Suppressor macrophage treated with lipopolysaccharide for 4 hours (primary cell): ENCODE measurements around the gene RPS18.

ENCODE experiments used
- DNase-seq: peaks from one replicate; pipeline ENCODE4 v3.0.0-alpha.2; 2020

Gene RPS18

DNA sequence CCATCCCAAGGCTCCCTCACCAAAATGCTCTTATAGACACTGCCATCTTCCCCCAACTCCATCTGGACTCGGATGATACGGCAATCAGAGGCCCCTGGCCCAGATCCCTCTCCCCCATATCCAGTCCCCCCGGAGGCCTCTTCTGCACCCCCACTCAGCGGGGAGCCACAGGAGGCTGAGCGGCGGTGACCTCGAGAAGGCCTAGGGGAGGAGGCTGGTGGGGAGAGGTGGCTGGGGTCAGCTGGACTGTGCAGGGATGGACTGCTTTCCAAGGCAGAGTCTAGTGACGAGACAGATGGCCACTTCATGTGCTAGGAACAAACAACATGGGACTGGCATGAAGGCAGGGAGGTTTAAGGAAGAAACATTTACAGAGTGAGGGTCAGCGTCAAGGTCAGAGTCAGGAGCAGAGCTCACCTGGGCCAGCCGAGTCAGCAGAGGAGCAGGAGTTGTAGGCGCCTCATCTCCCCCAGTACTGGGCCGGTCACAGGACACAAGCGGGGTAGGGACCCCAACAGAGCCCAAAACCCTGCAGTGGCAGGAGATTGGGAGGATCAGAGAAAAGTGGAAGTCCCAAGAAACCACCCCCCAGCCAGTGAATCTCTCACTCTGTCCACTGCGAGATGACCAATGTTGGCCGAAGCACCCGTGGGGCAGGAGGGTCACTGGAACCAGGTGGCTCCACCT is 21.3 kb downstream of the RPS18 start:
- DNase-seq = no peak

DNA sequence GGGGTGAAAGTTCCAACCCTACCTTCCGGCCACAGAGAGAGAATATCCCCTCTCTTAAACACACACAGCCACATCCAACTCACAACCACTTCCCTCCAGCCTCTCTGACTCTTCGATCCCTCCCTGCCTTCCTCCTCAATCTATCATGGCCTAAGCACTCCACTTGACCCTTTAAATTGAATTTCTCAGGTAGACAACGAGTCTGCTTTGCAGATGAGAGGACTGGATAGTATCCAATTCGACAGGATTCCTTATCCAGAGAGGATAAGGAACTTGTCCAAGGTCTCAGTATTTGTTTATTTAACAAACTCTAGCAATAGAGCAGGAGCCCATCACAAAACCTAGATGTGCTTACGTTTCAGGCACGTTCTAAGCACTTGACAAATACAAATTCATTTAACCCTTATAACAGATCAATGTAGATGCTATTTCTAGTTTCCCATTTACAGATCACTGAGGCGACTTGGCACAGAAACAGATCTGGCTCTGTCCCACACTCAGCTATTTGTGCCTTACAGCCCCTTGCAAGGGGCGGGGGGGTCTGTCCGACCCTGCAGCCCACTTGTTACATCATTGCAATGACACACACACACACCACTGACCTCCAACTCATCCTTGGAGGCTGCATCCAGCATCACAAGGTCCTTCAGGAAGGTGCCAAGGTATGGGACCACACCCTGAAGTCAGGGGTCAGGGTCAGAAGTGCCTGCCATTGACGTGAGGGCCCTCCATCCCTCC is 22.4 kb downstream of the RPS18 start:
- no peak for DNase-seq

DNA sequence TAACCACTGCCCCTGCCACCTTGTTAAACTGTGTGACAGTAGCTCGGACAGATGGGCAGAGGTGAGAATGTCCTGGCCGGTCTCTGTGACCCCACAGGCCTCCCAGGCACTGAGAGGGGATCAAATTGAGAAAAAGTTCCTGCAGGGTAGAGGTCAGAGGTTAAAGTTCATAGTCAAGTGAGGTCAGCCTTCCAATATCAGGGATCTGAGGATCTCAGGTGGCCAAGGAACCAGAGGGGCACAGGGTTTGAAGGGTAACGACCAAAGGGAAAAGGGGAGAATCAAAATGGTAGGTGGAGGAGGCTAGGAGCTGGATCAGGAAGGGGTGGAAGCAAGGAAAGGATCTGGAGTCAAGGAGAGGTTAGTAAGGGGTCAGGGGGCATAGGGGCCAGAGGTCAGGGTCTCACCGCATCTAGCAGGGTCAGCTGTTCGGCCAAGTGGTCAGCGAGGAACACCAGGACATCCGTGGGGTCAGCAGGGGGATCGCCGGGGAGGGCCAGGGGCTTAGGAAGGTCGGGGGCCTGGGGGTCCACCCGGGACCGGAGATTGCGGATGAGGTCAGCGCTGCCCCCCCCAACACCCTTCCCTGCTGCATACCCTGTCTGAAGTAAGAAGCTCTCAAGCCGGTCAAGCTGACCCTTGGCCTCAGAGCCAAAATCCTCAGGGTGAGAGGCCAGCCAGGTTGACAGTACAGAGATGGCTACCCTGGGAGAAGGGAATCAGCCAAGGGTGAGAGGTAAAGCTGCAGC is 23.9 kb downstream of the RPS18 start:
- DNase-seq = no peak

DNA sequence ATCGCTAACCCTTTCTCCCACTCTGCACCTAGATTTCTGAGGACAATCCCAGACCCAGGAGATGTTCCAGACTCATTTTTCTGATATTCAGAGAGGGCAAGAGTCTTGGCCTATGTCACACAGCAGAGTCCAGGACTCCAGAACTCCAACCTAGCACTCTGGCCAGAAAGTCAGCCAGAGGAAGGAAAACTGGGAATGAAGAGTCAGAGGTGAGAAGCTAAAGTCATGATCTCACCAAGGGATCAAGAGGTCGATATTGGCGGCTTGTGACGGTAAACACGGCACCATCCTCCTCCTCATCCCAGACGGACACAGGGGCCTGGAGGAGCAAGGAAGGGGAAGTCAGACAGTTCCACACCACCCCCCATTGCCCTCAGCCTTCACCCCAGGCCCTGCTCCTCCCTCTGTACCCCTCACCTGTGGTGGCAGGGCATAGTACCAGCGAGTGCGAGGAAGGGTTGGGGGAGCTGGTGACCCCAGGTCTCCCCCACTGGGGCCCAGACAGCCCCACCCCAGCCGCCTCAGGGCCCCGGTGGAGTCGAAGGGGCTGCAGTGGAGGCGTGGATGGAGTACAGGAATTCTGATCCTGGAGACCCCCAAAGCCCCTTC is 25.0 kb downstream of the RPS18 start:
- DNase-seq = no peak

DNA sequence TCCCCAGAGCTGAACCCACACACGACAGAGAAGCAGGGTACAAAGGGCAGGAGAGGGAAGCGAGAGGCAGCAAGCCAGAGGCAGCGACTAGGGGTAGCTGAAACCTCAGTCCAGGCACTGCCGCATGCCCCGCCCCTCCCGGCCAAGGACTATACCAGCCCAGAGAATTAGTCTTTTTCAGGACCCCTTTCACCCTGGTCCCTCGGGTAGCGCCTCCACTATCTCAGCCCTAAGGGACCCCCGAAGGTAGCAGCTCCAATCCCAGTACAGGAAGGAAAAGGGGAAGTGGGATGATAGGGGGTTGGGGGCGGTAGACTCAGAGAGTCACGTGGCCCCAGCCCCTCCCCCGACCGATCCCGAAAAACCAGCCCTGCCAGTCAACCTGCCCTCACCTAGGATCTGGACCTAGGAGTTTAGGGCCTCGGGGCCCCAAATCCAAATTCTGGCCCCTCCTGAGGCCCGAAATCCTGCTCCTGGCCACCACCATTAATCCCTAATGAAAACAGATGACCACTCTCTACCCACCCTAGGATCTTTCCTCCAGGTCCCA is 25.6 kb downstream of the RPS18 start:
- peak; percentile 28 for DNase-seq

DNA sequence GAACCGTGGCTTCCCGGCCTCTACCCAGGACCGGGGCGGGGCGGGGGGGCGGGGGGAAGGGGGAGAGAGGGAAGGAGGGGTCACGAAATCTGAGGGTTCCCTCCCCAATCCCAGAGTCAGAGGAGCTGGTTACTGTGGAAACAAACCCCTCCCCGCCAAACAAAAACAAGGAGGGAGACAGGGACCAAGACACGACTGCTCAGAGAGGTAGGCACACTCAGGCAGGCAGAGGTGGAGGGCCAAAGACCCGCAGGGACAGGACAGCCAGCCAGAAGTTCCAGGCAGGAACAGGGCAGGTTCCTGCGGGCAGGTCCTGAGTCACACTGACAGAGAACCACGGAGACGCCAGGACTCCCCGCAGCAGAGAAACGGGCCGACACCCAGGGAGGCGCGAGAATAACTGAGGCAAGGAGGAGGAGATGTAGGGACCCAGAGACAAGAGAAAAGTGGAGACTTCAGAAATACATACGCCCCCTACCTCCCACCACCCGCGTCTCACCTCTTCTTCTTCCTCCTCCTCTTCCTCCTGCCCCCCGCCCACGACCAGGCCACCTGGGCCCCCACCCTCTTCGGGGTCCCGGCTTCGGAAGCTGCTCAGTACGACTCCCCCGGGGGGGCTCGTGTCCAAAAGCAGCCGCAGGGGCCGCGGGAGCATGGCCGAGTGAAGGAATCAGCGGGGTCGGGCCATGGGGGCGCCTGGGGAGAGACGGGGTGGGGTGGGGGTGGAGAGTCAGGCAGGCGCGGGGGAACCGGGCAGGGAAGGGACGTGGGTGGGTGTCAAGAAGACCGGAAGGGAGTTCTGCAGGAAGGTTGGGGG is 26.3 kb downstream of the RPS18 start:
- peak; percentile 61 for DNase-seq

DNA sequence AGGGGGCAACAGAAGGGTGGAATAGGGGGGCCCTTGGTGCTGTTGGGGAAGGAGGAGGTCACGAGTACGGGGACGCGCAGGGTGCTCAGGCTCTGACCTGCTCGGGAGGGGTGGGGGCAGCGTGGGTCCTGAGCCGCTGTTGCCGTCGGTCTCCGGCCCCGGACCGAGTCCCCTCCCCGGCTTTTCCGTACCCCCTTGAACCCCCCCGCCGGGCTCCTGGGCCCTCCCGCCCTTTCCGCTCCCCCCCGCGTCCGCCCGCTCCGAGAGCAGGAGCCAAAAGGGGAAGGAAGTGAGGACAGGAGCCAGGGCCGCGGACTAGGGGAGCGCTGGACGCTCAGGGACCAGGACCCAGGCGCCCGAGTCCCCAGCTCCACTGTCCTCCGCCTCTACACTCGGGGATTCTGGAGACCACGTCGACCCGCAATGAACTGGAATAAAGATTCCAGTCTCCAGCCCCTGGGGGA is 26.9 kb downstream of the RPS18 start, which contains the start of gene RGL2:
Gene RGL2, minus strand, starts transcription at position 170 of the 464 bp plus-strand sequence. CDS start 332 bp downstream, outside the sequence.
- DNase-seq = peak; percentile 58

DNA sequence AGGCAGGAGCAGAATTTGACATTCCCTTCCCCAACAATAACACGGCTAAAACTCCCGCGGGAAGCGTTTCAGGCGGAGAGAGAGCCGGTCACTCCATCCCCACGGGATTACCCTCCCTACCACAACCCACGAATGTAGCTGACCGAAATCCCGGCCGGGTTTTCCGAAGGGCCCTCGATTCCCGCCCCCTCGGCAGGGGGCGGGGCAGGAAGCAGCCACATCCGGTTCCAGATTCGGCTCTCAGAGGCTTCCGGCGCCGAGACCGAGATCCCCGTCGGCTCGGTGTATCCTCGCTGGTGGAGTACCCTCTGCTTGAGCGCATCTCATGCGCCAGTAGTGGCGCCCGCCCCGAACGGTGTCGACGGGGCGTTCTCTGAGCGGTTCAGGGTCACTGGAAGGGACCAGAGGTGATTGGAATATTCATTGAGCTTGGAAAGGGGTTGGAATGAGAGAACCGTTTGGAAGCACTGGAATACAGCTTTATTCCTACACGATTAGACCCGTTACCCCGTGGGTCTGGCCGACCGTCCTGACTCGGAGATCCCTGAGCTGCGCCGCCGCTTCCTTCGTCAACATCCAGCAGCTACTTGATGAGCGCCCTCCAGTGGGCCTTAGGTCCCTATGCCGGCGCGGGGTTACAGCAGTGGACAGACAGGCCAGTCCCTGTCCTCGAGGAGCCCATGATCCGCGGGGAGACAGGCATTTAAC is 27.5 kb downstream of the RPS18 start:
- DNase-seq = peak; percentile 94

DNA sequence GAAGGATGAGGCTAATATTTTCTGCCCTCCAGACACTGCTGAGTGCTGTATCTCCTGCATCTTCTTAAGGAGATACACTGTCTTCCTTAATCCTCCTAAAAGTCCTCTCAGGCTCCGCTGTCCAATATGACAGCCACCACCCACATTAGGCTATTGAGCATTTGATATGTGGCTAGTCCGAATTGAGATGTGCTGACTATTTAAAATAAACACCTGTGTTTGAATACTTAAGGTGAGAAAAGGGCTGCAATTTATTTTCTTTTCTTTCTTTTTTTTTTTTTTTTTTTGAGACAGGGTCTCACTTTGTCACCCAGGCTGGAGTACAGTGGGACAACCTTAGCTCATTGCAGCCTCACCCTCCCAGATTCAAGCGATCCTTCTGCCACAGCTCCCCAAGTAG is 30.0 kb downstream of the RPS18 start:
- no peak for DNase-seq

DNA sequence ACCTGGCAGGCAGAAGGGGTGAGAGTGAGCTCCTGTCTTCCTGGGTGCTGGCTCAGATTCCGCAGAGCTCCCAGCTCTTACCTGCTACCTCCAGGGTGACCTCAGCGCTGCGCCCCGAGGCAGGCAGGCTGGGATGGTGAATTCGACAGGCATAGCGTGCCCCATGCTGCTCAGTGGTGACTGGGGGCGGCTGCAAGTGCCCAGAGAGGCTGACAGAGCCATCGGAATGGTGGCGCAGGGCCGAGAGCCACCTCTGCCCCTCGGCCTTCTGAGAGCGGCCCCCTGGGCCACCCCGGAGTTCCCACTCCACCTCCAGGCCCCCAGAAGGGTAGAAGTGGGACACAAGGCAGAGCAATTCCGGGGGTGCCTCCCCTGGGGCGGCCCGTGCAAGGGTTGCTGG is 32.3 kb downstream of the RPS18 start:
- DNase-seq = no peak

DNA sequence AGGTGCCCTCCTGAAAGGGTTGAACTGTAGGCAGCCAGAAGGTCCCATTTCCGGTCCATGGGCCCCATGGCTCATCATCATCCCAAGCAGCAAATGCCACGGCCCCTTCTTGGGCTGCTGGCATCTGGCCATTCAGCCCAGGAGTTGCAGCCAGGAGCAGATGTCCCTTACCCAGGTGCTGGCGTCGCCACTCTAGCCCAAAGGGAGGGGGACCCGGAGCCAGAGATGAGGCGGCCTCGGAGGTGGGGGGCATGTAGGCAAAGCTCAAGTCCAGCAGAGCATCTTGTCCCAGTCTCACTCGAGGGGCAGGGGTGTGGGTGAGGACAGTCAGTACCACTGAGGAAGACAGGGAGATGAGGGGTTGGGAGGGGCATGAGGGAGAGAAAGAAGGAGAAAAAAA is 33.2 kb downstream of the RPS18 start:
- no peak for DNase-seq

DNA sequence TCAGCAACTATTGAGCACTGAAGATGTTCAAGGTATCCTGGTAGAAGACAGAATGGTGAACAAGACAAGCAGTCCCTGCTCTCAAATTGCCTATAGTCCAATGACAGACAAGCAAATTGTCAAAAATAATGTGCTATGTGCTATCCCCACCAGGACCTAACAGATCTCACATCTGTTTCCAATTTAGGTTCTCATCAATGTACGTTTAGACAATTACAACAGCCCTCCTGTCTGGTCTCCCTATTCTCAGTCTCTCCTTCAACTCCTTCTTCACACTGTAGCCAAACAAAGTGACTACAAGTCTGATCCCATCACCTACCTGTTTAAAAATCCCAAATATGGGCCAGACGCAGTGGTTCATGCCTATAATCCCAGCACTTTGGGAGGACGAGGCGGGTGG is 34.5 kb downstream of the RPS18 start:
- DNase-seq = no peak

DNA sequence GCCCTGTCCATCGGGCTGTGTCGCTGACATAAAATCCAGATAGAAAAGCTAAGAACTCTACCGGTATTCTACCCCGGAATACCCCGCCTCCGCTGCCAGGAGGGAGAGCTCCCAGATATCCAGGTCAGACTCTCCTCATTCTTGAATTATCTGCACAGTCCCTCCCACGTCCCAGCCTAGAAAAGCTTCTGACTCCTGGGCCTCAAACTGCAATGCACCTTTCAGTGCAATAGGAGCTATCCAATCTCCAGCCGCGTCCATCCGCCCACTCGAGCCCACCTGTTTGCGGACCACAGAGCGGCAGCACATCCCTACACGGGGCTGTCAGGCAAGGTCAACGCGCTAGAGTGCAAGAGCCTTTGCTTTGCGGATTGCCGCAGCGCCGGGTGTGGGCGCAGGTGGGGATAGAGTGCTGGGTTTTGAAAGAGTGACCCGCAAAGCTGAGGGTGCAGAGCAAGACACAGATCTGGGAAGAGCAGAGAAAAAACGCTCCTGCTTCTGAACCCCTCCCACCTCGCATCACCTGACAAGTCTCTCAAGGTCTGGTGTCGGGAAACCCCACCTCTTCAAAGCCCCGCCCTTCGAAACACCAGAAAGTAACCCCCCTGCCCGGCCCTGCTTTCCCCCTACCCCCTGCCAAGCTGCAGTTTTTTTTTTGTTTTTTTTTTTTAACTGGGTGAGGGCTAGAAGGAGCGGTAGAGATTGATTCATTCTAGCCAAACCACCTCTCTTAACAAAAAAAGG is 40.7 kb downstream of the RPS18 start:
- DNase-seq = peak; percentile 68

DNA sequence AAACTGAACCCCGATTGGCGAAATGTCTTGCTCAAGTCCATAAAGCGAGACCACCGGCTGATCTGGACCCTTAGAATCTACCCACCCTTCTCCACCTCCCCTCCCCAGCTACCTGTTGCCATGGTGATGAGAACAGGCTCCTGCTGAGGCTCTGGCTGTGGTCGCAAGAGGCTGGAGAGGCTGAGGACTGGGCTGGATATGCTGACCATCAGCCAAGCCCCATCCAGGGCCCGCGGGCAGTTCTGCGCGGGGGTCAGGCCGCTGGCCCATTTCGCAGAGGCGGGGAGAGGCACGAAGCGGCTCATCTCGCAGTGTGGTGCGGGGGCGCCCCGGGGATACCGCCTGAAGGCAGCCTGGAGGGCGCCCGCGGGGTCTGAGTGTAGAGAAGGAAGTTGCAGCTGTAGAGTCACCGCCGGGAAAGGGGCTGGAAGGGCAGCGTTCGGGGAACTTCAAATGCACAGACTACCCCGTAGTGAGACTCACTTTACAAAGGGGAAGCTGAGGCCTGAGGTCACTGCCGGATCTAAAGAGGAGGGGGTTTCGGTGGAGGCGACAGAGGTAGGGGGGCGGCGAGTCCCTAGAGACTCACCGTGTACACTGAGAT is 41.3 kb downstream of the RPS18 start:
- DNase-seq = peak; percentile 87

DNA sequence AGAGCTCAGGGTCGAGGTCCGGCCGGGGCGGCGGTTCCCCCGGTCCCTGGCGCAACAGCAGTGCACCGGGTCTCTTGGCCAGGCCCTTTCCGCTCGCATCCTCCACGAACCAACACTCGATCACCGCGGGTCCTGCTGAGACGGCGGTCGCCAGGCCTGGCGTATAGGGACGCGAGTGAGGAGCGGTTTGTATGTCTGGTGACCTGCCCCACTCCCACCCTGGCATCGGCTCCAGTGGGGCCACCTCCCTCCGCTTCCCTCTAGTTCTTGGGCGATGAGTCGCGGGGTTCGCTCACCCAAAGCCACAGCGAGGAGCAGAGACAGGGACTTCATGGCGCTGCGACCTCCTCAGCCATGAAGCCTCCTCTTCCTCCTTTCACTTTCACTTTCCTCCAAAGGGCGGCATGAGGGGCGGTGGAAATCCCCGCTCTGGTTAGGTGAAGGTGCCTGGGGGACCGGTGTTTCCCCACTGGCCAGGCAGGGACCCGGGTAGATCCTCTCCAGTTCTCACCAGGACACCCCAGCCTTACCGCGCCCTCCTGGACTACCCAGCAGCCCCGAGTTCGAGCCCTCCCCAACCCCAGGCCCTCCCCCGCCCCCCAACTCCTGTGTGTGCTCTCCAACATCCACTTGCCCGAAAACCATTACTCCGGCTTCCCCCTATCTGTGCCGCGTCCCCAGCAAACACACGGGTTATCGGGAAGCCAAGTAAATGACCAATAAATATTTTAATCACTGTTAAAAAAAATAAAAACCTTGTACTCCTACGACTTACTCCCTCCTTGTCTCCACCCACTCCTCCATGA is 42.0 kb downstream of the RPS18 start, which contains the start of gene TAPBP:
Gene TAPBP, minus strand, starts transcription at position 370 of the 806 bp plus-strand sequence. Its CDS starts 37 bp downstream, at position 333.
- DNase-seq = peak; percentile 92

DNA sequence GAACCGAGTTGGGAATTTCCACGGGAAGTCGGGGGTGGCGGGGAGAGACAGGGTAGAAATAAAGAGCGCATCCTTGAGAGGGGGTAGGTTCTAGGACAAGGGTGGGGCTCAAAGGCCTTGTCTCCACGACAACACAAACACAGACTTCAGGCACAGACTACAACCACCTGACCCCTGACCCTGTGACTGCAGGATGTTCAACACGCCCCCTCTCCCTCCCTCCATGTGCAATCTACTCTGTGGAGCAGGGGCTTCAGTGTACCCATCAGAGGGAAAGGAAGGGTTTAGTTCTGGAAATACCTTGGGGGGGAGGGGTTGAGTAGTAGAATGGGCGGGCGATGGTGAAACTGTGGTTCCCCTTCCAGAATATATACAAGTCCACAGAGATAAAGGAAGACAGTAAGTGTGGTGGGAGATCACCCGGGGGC is 42.7 kb downstream of the RPS18 start:
- DNase-seq = peak; percentile 95

DNA sequence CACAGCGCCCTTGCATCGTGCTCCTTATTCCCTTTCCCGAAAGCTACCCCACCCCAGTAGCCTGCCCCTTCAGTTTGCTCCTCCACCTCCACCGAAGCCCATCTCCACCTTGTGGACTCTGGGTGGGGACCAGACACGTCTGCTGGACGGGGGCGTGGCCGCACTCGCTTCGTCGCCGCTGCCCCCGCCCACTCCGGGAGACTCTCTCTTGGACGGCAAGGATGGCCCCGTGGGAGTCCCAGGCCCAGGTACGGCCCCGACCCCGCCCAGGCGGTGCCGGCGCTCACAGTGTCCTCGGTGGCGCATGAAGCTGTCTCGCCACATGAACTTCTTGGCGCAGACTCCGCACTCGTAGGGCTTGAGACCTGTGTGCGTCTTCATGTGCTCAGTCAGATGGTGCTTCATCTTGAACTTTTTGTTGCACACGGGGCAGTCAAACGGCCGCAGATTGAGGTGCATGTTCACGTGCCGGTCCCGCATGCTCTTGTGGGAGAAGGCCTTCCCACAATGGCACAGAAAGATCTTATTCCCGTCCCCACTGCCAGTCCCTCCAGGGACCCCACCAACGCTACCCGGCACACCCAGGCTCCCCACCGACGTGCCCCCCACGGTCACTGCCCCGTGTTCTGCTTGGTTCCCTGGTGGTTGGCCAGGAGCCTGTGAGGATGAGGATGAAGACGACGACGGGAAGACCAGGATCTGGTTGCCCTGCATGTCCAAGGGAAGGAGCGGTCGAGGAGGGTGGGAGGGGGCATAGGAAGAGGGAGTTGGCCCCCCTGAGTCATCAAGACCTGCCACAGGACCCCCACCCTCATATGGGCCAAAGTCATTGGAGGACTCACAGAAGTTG is 43.3 kb downstream of the RPS18 start:
- DNase-seq = peak; percentile 13
